GM18867 (cell line): ENCODE results near the gene ADCY6.
"Not testable (repeated sequence)": the region's sequence is repeated elsewhere in the genome, so short reads cannot be mapped to it uniquely, and the experiment has no call there.

Experiments used
- ATAC-seq: cut with Tn5 transposase; IDR thresholded peaks from one replicate; pipeline ENCODE4 v1.9.1; 2021; ENCODE audit warnings: mild to moderate bottlenecking, moderate library complexity; ENCODE audit not compliant: unreplicated experiment

Gene ADCY6

DNA sequence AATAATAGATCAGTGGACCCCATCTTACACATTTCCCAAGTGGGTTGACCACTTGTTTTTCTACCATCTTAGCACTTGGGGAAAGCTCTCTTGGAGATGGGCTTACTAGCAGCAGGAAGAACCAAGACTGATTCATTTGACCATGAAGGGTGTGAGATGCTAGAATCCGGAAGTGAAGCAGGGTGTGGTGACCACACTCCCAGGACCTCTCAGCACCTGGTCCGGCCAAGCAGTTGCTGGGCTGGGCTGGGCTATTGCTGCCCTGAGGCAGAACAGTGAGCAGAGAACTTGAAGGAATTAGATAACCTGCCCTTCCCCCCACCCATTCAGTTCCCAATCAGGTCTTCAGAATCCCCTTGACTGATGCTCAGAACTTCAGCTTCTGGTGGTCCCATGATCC lies 24.4 kb downstream of the ADCY6 start:
- ATAC-seq: no peak

DNA sequence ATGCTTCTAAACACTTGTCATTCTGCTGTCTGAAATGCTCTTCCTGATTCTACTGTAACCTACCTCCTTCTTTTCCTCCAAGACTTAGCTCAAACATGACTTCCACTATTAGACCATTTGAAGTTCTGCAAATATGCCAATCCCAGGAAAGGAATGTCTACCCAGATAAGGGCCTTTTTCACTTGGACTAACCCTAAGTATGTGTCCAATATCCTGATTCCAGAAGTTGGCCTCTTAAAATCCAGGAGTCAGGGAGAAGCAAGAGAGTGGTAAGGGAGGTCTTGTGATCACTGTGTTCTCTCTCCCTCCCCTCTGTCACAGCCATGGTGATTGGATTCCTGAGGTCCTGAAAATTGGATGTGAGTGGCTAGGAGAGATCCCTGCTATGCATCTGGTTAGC lies 30.2 kb downstream of the ADCY6 start:
- ATAC-seq: no peak

DNA sequence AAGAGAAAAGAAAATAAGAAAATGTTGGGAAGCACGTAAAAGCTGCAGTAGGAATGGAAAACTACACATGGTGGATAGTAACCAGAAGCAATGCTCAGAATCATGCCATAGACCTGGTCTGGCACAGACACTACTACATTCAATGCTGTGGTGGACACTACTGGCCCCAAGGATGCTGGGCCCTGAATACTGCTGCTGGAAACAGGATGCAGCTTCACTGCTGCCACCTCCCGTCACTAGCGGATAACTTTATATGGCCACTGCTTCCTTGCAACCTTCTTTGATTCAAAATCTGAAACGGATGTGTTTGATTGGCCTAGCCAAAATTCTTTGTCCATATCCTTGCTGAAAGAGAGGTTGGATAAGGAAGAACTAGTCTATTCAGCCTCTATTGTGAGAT lies 30.7 kb downstream of the ADCY6 start:
- ATAC-seq: no peak

DNA sequence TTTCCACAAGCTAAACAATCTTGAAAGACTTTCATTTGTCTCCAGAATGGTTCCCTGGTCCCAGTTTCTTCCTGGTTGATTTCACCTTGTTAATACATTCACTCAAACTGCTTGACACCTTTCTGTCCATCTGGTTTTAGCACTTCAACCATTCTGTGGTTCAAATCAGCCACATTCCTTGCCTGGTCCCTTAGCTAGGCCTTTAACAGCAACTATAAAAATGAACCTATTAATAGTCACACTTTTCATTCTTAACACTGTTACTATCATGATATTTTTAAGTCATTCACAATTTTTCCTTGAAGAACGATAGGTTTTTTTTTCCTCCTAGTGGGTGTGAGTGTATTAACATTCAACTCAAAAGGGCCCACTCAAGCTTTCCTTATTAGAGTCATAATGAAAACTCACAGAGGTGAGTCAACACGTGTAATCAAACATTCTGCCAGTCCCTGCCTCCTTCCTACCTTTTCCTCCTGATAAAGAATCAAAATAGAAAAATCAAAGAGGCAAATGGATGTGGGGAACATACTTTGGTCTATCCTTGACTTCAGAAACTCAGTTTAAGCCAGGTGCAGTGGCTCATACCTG lies 38.0 kb downstream of the ADCY6 start:
- ATAC-seq: no peak

DNA sequence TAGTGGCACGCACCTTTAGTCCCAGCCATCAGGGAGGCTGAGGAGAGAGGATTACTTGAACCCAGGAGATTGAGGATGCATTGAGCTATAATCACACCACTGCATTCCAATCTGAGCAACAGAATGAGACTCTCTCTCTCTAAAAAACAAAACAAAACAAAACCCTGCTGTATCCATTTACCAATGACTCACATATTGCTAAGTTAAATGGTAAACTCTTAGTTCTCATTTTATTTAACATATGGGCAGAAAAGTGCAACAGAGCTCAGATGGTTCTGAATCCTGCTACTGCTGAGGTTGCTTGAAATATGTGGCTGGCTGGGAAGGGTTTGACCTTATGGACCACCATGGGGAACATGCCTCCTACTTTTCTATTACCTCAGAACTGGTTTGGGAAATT lies 38.7 kb downstream of the ADCY6 start:
- no peak for ATAC-seq

DNA sequence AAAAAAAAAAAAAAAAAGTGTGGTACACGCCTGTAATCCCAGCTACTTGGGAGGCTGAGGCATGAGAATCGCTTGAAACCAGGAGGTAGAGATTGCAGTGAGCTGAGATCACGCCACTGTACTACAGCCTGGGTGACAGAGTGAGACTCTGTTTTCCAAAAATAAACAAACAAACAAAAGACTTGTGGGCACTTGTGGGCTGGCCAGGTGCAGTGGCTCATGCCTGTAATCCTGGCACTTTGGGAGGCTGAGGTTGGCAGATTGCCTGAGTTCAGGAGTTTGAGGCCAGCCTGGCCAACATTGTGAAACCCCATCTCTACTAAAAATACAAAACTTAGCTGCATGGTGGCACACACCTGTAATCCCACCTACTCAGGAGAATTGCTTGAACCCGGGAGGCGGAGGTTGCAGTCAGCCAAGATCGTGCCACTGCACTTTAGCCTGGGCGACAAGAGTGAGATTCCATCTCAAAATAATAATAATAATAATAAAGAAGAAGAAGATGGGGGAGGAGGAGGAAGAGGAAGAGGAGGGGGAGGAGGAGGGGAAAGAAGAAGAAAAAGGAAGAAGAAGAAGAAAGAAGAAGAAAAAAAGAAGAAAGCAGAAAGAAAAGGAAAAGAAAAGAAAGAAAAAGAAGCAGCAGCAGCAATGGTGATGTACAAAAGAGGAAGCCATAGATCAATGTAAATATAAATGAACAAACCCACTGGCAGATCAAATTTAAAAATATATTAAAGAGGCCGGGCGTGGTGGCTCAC lies 44.5 kb downstream of the ADCY6 start:
- no peak for ATAC-seq

DNA sequence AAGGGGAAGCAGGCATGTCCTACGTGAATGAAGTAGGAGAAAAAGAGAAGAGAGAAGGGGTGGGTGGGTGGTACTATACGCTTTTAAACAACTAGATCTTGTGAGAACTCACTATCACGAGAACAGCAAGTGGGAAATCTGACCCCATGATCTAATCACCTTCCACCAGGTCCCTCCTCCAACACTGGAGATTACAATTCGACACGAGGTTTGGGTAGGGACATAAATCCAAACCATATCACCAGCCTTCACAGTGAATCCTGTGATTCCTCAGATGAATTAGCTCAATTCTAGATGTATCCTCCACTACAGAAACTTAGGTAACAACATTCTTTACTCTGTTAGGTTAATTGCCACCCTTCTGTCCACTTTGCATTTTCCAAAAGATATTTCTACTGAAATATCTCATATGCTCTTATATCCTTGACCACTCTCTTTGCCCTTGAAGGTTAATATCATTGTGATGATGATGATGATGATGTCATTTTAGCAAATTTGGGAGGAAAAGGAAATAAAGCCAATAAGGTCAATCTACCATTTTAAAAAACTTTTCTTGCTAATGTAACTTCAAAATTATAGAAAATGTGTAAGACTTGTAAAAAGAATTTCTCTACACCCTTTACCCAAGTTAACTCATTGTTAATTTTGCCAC lies 49.1 kb downstream of the ADCY6 start:
- no peak for ATAC-seq

DNA sequence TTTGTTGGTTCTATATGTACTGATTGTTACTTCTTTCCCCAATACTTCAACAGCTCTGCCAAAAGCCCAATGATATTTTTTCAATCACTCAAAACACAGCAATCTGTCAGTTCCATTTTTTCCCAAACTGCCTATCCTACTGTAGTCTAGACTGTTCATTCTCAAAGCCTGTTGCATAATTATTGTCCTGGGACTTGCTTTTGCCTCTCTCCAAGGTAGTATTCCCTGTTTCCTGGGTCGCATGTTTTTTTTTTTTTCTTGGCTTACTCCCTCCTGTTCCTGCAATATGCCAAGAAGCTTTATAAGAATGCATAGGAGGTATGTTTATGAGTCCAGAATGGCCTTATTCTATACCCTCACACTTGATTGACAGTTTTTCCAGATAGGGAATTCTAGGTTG lies 52.4 kb downstream of the ADCY6 start:
- no peak for ATAC-seq

DNA sequence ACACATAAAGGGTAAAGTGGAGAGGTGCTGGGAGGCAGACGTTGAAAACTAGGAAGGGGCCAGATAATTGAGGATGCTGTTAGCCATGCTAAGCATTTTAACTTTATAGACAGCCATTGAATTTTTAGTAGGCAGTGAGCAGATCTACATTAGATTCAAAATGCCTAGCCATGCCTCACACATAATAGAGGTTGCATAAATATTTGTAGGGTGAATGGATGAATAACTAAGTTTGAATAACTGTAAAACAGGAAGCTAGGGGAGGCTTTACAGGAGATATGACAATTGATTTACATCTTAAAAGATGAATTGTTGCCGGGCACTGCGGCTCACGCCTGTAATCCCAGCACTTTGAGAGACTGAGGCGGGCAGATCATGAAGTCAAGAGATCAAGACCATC lies 60.1 kb downstream of the ADCY6 start:
- ATAC-seq: no peak

DNA sequence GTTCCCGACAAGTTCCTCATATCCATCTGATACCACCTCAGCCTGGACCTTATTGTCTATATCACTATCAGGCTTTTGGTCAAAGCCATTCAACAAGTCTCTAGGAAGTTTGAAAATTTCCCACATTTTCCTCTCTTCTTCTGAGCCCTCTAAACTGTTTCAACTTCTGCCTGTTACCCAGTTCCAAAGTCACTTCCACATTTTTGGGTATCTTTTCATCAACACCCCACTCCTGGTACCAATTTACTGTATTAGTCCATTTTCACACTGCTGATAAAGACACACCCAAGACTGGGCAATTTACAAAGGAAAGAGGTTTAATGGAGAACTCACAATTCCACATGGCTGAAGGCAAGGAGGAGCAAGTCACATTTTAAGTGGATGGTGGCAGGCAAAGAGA lies 68.2 kb downstream of the ADCY6 start:
- ATAC-seq: not testable (repeated sequence)

DNA sequence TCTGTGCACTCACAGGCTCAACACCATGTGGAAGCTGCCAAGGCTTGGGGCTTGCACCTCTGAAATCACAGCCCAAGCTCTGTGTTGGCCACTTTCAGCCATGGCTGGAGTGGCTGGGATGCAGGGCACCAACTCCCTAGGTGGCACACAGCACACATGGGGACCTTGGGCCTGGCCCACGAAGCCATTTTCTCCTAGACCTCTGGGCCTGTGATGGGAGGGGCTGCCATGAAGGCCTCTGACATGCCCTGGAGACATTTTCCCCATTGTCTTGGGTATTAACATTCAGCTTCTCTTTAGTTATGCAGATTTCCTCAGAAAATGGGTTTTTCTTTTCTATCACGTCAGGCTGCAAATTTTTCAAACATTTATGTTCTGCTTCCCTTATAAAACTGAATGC lies 68.7 kb downstream of the ADCY6 start:
- ATAC-seq: not testable (repeated sequence)

DNA sequence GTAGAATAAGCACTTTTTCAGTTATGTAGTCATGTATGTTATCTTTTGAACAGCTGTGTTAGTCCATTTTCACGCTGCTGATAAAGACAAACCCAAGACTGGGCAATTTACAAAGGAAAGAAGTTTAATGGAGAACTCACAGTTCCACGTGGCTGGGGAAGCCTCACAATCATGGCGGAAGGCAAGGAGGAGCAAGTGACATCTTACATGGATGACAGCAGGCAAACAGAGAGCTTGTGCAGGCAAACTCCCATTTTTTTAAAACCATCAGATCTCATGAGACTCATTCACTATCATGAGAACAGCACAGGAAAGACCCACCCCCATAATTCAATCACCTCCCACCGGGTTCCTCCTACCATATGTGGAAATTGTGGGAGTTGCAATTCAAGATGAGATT lies 69.9 kb downstream of the ADCY6 start:
- ATAC-seq: not testable (repeated sequence)

DNA sequence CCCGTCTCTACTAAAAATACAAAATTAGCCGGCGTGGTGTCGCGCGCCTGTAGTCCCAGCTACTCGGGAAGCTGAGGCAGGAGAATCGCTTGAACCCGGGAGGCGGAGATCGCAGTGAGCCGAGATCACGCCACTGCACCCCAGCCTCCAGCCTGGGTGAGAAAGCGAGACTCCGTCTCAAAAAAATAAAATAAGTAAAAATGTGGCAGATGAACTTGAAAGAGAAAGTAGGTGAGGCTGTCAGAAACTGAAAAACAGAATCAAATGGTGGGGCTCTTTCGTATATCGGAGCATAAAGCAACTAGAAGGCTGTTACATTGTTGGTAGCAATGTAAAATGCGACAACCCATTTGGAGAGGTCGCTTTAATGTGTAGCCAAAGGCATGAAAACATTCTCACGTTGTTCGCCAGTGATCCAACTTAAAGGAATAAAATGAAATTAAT lies 71.6 kb downstream of the ADCY6 start:
- ATAC-seq: peak; percentile 13

DNA sequence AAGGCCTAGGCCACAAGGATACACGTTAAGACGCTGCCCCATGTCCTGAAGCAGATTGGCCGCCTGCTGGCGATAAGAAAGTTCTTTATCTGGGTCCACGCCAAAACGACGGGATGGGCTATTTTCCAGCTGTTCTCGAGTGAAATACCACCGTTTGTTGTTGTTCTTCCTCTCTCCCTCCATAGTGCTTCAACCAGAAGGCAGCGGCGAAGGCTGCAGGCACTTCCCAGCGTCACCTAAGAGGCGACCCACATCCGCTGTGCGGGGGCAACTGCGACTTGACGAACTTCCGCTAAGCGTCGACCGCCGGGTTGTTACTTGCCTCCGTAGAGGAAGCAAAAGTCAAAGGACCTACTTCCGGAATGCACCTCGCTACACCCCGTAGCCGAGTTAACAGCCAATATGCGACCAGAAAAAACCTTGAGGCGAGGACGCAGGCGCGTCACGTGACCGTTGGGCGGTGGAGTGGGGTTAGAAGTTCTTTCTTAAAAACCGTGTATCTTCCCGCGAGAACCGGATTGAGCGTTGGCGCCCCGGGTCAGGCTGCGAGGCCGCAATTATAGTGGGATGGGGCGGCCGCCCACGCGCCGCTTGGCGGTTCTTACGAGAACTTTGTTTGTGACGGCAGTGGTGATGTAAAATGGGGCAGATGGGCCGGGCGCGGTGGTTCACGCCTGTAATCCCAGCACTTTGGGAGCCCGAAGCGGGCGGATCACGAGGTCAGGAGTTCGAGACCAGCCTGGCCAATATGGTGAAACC lies 72.2 kb downstream of the ADCY6 start, which contains the start of gene CCNT1:
Gene CCNT1, minus strand, starts transcription at position 215 of the 759 bp plus-strand sequence. Its CDS starts 32 bp downstream, at position 183.
- peak; percentile 96 for ATAC-seq
